GM12892 (cell line): Measurements from ENCODE around the gene PRRC2B.

Source experiments
- POLR2AphosphoS5 ChIP-seq: IDR thresholded peaks from 2 replicates; pipeline ENCODE4 v1.6.1; 2011; ENCODE audit warnings: low read depth, low read length, control low read depth
- TAF1 ChIP-seq: IDR thresholded peaks from 2 replicates; pipeline ENCODE4 v1.6.1; 2011; ENCODE audit warnings: low read depth, mild to moderate bottlenecking, control low read depth, low read length, borderline replicate concordance

DNA sequence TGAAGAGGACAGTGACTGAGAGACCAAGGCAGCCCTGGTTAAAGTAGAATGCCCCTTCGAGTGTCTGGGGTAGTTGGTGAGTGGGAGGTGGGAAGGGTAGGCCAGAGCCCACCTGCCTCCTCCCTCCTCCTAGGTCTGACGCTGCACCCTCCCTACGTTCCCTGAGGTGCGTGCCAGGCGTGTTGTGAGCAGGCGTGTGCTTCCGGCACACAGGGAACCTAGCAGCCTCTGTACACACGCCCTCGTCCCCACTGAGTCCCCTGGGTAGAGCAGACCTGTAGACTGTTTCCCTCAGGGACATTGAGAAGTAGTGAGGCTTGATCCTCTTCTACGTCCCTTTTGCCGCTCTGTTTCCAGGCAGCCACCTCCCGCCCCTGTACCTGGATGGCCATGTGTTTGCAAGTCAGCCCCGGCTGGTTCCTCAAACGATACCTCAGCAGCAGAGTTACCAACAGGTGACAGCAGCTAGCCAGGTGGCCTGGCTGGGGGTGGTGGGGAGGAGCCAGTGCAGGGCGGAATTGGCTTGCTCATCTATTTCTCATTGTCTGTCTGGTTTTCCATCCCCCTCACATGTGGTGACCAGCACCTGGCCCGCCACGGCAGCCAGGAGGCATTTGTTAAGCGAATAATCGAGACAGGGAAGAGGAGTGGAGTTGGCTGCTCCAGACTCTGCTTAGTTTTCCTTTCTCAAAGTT, 92.0 kb downstream of the PRRC2B start:
- no peak for TF ChIP-seq TAF1
- TF ChIP-seq POLR2AphosphoS5, result no peak
